CD4-positive, alpha-beta T cell treated with Interleukin-17A for 4 hours (primary cell): ENCODE measurements around the gene STARD8.
A peak's percentile ranks its signal among the peaks of the same experiment; 100 is the strongest.
"Not testable (repeated sequence)": the region's sequence is repeated elsewhere in the genome, so short reads cannot be mapped to it uniquely, and the experiment has no call there.

Source experiments
- DNase-seq: peaks from one replicate; pipeline ENCODE4 v3.0.0-alpha.2; 2020; ENCODE audit warnings: mixed read lengths

Gene STARD8

GRCh38 chrX:68719181-68719903, 71.9 kb downstream of the STARD8 start:
- DNase-seq, result no peak

DNA sequence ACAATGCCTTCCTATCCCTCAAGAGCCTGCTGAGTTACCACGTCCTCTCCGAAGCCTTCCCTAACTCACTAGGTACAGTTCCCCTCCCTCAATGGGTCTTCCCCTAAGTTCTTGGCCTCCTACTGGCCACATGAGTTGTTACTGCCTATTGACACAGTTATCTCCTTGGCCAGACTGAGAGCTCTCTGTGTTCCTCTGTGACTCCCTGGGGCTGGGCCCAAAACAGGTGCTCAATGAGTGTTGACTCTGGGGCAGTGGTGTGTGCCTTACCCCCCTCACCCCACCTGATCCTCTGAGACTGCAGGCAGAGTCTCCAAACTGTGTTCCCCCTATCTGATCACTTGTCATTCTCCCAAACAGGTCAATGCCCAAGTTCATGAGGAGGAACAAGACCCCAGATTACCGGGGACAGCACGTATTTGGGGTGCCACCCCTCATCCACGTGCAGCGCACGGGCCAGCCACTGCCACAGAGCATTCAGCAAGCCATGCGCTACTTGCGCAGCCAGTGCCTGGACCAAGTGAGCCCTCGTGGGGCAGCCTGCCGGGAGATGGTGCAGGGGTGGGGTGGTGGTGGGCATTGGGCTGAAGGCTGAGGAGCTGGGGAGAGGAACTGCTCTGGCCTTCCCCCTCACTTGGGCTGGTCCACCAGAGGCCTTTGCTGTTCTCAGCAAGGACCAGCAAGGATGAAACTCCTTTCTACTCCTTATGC, 72.6 kb downstream of the STARD8 start:
- no peak for DNase-seq

DNA sequence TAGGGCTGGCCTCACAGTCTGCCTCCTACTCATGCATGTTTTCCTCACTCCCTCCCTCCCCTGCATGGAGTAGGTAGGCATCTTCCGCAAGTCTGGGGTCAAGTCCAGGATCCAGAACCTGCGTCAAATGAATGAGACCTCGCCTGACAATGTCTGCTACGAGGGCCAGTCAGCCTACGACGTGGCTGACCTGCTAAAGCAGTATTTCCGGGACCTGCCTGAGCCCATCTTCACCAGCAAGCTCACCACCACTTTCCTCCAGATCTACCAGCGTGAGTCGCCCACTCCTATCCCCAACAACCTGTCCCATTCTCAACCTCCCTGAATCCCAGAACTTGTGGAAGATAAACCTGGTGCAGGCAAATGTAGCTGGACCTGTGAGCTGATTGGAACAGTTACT, 73.4 kb downstream of the STARD8 start:
- no peak for DNase-seq

GRCh38 chrX:68721546-68721945, 74.1 kb downstream of the STARD8 start:
- no peak for DNase-seq

DNA sequence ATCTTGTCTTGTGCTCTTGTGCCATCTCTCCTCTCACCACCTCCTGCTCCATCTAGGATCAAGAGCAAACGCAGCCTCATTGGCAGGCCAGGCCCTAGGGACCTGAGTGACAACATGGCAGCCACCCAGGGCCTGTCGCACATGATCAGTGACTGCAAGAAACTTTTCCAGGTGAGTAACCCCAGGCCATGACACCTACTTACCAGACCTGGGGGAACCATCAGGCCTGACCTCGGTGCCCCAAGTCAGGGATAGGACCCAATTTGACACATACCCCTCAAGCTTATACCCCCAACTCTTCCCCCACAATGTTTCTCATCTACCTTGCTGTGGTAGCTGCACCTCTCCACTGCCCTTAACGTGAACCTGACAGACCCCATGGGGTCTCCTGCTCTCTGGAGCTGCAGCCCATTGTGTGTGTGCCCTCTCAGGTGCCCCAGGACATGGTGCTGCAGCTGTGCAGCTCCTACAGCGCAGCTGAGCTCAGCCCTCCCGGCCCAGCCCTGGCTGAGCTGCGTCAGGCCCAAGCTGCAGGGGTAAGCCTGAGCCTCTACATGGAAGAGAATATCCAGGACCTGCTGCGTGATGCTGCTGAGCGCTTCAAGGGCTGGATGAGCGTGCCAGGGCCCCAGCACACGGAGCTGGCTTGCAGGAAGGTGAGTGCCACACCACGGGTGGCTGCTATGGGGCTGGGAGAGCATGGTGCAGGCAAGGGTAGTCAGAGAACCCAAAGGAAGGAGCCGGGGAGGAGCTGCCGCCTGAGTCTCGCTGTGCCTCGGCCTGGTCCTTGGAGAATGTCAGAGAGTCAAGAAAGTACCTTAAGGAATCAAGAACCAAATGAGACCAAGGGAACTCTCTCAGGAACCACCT, 74.8 kb downstream of the STARD8 start:
- no peak for DNase-seq

DNA sequence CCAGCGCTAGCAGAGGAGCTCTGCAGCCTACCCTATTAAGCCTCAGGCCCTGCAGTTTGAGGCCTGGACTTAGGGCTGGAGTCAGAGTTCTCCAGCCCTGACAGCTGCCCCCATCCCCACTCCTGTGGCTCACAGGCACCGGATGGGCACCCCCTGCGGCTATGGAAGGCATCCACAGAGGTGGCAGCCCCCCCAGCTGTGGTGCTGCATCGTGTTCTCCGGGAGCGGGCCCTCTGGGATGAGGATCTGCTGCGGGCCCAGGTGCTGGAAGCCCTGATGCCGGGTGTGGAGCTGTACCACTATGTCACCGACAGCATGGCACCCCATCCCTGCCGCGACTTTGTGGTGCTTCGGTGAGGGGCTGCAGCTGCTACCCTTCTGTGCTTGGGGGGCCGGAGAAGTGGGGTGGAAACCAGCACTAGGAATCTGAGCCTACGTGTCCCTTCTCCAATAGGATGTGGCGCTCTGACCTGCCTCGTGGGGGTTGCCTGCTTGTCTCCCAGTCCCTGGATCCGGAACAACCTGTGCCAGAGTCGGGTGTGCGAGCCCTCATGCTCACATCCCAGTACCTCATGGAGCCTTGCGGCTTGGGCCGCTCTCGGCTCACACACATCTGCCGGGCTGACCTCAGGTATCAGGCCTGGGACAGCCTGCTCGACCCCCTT, 76.2 kb downstream of the STARD8 start:
- DNase-seq, result no peak

- DNase-seq, result no peak
Measured at GRCh38 chrX:68724531-68725020, 77.1 kb downstream of the STARD8 start.

DNA sequence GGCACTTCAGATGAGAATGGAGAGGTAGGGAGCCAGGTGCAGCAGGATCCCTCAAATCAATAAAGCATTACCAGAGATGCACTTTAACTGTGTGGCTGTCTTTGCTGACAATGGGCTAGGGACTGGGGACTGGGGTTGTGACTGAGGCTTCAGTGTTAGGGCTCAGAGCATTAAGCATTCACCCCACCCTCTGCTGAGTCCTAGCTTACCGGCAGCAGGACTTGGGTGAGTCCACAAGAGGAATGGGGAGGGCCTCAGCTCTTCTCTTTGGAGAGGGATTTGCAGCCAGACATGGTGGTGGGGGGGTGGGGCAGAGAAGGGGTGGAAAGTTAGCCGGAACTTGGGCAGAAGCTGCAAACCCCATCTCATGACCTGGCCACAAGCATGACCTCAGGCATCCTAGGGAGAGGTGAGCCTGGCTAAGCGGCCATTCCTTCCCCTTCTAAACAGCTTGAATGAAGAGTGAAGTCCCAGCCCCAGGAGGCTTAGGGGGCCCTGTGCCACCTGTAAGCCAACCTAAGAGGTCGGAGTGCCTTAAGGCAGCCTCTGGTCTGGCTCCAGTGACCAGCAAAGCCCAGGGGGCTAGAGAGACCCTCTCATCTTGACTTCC, 78.4 kb downstream of the STARD8 start:
- no peak for DNase-seq

GRCh38 chrX:68726366-68726765, 78.9 kb downstream of the STARD8 start:
- DNase-seq, result no peak

- DNase-seq, result no peak
Measured at GRCh38 chrX:68727696-68728095, 80.2 kb downstream of the STARD8 start.

GRCh38 chrX:68728186-68728585, 80.7 kb downstream of the STARD8 start:
- DNase-seq, result no peak

GRCh38 chrX:68731254-68731653, 83.8 kb downstream of the STARD8 start:
- no peak for DNase-seq

- DNase-seq, result peak; percentile 70
Measured at GRCh38 chrX:68732906-68733493, 85.5 kb downstream of the STARD8 start.

DNA sequence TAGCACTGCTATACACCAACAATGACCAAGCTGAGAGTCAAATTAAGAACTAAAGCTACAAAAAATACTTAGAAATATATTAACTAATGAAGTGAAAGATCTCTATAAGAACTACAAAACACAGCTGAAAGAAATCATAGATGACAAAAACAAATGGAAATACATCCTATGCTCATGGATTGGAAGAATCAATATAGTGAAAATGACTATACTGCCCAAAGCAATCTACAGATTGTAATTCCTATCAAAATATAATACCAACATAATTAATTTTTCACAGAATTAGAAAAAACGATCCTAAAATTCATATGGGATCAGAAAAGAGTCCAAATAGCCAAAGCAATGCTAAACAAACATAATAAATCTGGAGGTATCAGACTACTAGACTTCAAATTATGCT, 87.8 kb downstream of the STARD8 start:
- DNase-seq, result no peak

DNA sequence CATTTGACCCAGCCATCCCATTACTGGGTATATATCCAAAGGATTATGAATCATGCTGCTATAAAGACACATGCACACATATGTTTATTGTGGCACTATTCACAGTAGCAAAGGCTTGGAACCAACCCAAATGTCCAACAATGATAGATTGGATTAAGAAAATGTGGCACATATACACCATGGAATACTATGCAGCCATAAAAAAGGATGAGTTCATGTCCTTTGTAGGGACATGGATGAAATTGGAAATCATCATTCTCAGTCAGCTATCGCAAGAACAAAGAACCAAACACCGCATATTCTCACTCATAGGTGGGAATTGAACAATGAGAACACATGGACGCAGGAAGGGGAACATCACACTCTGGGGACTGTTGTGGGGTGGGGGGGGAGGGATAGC, 94.4 kb downstream of the STARD8 start:
- DNase-seq, result not testable (repeated sequence)

DNA sequence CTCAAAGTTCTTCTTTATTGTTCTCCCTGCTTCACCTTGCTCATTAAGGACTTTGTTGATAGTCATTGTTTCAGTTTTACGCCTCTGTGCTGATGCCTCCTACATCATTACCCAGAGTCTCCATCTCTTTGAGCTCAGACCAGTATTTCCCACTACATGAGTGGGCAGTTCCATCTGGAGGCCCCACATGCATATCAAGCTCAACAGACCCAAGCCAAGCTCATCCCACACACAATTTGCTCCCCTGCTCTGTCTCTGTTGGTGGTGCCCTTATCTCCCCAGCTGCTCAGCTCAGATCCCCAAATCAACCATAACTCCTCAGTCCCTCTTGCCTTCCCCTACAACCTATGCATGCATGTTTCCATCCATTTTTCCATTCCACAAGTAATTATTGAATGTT, 96.3 kb downstream of the STARD8 start:
- no peak for DNase-seq

DNA sequence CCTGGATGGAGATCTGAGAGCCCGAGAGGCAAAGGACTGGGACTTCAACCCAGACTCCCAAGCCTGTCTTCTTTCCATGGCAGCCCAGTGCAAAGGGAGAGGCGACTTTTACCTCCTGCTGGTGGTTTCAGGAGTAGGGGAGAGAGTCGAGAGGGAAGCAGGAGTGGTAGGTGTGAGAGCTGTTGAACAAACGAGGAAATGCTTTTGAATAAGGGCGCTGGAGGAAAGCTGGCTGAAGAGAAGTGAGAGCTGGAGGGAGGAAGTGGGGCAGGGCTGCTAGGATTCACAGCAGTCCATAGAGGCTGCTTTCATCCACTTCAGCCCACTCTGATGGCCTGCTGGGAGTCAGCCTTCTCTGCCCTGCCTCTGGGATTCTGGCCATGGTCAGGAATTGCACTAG, 99.5 kb downstream of the STARD8 start:
- no peak for DNase-seq

- DNase-seq, result no peak
Measured at GRCh38 chrX:68748030-68748429, 100.6 kb downstream of the STARD8 start.

- DNase-seq, result no peak
Measured at GRCh38 chrX:68749426-68749825, 102.0 kb downstream of the STARD8 start.

DNA sequence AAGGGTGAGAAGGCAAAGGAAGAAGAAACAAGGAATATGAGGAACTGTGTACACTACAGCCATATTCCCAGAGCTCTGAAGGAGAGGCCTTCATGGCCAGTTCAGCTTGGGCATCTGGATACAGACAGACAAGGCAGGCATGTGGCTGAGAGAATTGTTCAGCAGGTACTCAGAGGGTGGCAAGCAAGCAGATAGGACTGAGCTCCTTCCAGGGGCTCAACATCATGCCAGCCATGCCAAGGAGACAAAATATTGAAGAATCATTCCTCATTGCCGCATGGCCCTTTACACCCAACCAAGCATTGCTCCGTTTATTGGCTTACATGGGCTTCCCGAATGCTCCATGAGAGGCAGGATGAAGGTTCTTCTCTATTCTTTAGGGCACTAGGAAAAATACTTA, 102.8 kb downstream of the STARD8 start:
- no peak for DNase-seq

DNA sequence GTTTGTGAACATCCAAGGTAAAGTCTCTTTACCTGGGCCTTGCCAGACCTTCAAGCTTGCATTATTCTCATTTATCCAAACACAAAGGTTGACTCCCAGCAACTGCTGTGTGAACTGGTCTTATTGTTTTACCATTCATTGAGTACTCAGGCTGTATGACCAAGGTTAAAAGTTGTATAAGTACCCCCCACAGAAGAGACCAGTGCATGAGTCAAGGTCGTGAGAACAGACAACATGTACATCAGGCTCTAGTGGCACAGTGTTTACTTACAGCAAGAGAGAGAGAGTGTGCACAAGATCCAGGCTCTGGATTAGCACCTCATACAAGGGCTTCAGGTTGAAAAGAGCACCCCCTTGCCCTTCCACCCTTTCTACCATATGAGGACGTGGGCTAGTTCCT, 103.9 kb downstream of the STARD8 start:
- no peak for DNase-seq

DNA sequence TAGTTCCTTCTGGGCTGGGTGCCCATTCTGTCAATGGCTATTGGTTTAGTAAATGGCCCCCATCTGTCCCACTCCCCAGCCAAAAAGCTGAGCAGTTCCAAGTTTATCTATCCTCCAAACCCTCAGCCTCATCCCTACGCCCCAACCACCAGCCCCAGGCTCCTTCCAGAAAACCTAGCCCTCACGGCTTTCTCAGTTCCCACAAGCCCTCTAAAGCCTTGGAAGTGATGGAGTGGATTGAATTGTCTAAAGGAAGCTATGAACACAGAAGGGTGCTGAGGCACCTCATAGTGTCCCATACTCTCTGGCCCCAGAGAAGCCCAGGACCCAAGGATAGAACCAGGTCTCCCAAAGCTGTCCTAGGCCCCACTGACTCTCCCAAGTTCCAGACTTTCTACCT, 105.8 kb downstream of the STARD8 start:
- no peak for DNase-seq
